Occipital lobe (tissue), 2 donors: ENCODE measurements around the gene RBM4. TPM values are rescaled to one million over a fixed set of nuclear protein-coding genes. Genes with fewer than 3 reads are reported as not detected.
"Not testable (repeated sequence)": the region's sequence is repeated elsewhere in the genome, so short reads cannot be mapped to it uniquely, and the experiment has no call there.

Source experiments
- DNase-seq: peaks from one replicate; lab custom pipeline; 2025; lab: John Stamatoyannopoulos, UW
- total RNA-seq: library from RNA; depleted of rRNA; stranded (reverse); fragments of >200 nt; gene quantifications from one replicate; pipeline ENCODE4 v1.2.3, GENCODE V29; 2014

Gene RBM4
- total RNA-seq, 1 donor from 2014 or later, result 133 TPM

- DNase-seq, result peak; percentile 98
These were observed 21.9 kb upstream of the RBM4 start, which contains the start of gene RBM14 for GRCh38 chr11:66616379-66617154. Gene RBM14, plus strand, starts transcription at chr11:66616630. Its CDS starts 91 bp downstream, at chr11:66616721.

GRCh38 chr11:66617155-66617834 lies 21.2 kb upstream of the RBM4 start:
- peak; percentile 61 for DNase-seq

- DNase-seq, result no peak
These were observed 19.4 kb upstream of the RBM4 start for GRCh38 chr11:66619080-66619554.

- no peak for DNase-seq
These were observed 14.1 kb upstream of the RBM4 start for GRCh38 chr11:66624450-66624849.

GRCh38 chr11:66625041-66625751 lies 13.3 kb upstream of the RBM4 start:
- no peak for DNase-seq

- DNase-seq, result no peak
These were observed 12.8 kb upstream of the RBM4 start for GRCh38 chr11:66625752-66626149.

GRCh38 chr11:66626382-66626781 lies 12.1 kb upstream of the RBM4 start:
- no peak for DNase-seq

GRCh38 chr11:66626926-66627325 lies 11.6 kb upstream of the RBM4 start:
- no peak for DNase-seq

GRCh38 chr11:66628061-66628603 lies 10.4 kb upstream of the RBM4 start:
- no peak for DNase-seq

GRCh38 chr11:66629356-66629755 lies 9.1 kb upstream of the RBM4 start:
- DNase-seq, result no peak

GRCh38 chr11:66631883-66632282 lies 6.6 kb upstream of the RBM4 start:
- no peak for DNase-seq

GRCh38 chr11:66632952-66633351 lies 5.6 kb upstream of the RBM4 start:
- DNase-seq, result no peak

GRCh38 chr11:66636411-66636810 lies 2.1 kb upstream of the RBM4 start:
- DNase-seq, result no peak

GRCh38 chr11:66637557-66638176 lies 836 bp upstream of the RBM4 start:
- no peak for DNase-seq

- DNase-seq, result no peak
These were observed 737 bp downstream of the RBM4 start for GRCh38 chr11:66639066-66639813.

- not testable (repeated sequence) for DNase-seq
These were observed 1.4 kb downstream of the RBM4 start for GRCh38 chr11:66639814-66640340.

- DNase-seq, result no peak
These were observed 3.3 kb downstream of the RBM4 start for GRCh38 chr11:66641834-66642233.

- no peak for DNase-seq
These were observed 5.4 kb downstream of the RBM4 start for GRCh38 chr11:66643745-66644437.

GRCh38 chr11:66646828-66647227 lies 8.3 kb downstream of the RBM4 start:
- no peak for DNase-seq

GRCh38 chr11:66649903-66650302 lies 11.4 kb downstream of the RBM4 start:
- no peak for DNase-seq
